Spinal cord (tissue), 10 donors: ENCODE results near the gene PIR. TPM values are rescaled to one million over a fixed set of nuclear protein-coding genes. Genes with fewer than 3 reads are reported as not detected.
A peak's percentile ranks its signal among the peaks of the same experiment; 100 is the strongest.

ENCODE experiments used
- DNase-seq, 6 donors: peaks; one replicate each; pipeline versions ENCODE4 v3.0.0 to v3.0.0-alpha.2; 2013 to 2015; ENCODE audit warnings: low spot score in 6 of 6, low read depth in 4 of 6
- H3K27ac ChIP-seq: one replicate; pipeline ENCODE4 v1.5.1; 2013; ENCODE audit warnings: low read depth, low read length, control low read depth
- H3K27me3 ChIP-seq: one replicate; pipeline ENCODE4 v1.6.1; 2013; ENCODE audit warnings: low read length; ENCODE audit not compliant: control insufficient read depth, insufficient read depth
- H3K36me3 ChIP-seq: one replicate; pipeline ENCODE4 v1.6.1; 2013; ENCODE audit warnings: low read length; ENCODE audit not compliant: control insufficient read depth, insufficient read depth
- H3K4me1 ChIP-seq: one replicate; pipeline ENCODE4 v1.6.1; 2013; ENCODE audit warnings: low read length; ENCODE audit not compliant: control insufficient read depth, insufficient read depth
- H3K4me3 ChIP-seq: one replicate; pipeline ENCODE4 v1.5.1; 2013; ENCODE audit warnings: low read depth, low read length, control low read depth
- H3K9me3 ChIP-seq: one replicate; pipeline ENCODE4 v1.6.1; 2013; ENCODE audit warnings: low read length; ENCODE audit not compliant: control insufficient read depth, insufficient read depth
- WGBS: methylation state at CpG from one replicate; pipeline ENCODE4 v1.1.5; 2013; ENCODE audit warnings: missing lambda C conversion rate; ENCODE audit not compliant: insufficient coverage; 5-methylcytosine and 5-hydroxymethylcytosine counted together
- polyA plus RNA-seq, 2 donors: library from polyadenylated mRNA; unstranded; fragments of 120-200 nt; gene quantifications; one replicate each; pipeline ENCODE4 v1.2.1, GENCODE V29; 2013; ENCODE audit not compliant: insufficient read length in 2 of 2
- total RNA-seq, 2 donors: library from RNA; depleted of rRNA in 1 of 2; stranded (reverse); fragments of 120-200 nt in 1 of 2; fragments of >200 nt in 1 of 2; gene quantifications; one replicate each; pipeline versions ENCODE4 v1.2.3 to v1.2.4, GENCODE V29; 2013 to 2014
- donor health status: healthy.

Gene PIR
- total and polyA plus RNA-seq, 4 donors: 5.3 to 9.9 (median 7.6) TPM

GRCh38 chrX:15469613-15470012 is 23.5 kb downstream of the PIR start:
- no peaks in the 10 kb centered on the region for H3K9me3 ChIP-seq
- H3K27me3 ChIP-seq: peaks cover 18% of the 10 kb centered on the region
- no peak for DNase-seq
- H3K4me3 ChIP-seq: no peak overlapping the region
- H3K27ac ChIP-seq: no peak overlapping the region
- H3K36me3 ChIP-seq: no peaks in the 10 kb centered on the region
- WGBS: no CpG with 5 or more reads among the region's 1 CpG
- H3K4me1 ChIP-seq: no peaks in the 10 kb centered on the region

GRCh38 chrX:15468036-15468435 is 25.1 kb downstream of the PIR start:
- H3K4me3 ChIP-seq: no peak overlapping the region
- WGBS: 10% methylated on average over 2 of the region's 4 CpGs
- H3K27ac ChIP-seq: no peak overlapping the region
- H3K27me3 ChIP-seq: peaks cover 19% of the 10 kb centered on the region
- no peaks in the 10 kb centered on the region for H3K36me3 ChIP-seq
- no peaks in the 10 kb centered on the region for H3K9me3 ChIP-seq
- peak in 4 of 6 donors; percentile 2 to 67 (median 30) for DNase-seq
- H3K4me1 ChIP-seq: no peaks in the 10 kb centered on the region

- Histone ChIP-seq H3K36me3 (no peaks in the 10 kb centered on the region), H3K27ac (no peak overlapping the region), H3K4me3 (no peak overlapping the region), H3K27me3 (peaks cover 19% of the 10 kb centered on the region), H3K9me3 (no peaks in the 10 kb centered on the region), H3K4me1 (no peaks in the 10 kb centered on the region)
- 66% methylated on average over 2 of the region's 9 CpGs for WGBS
- DNase-seq: no peak
Observed at GRCh38 chrX:15465896-15466651, 27.1 kb downstream of the PIR start.

GRCh38 chrX:15465347-15465746 is 27.8 kb downstream of the PIR start:
- Histone ChIP-seq H3K36me3 (no peaks in the 10 kb centered on the region), H3K9me3 (no peaks in the 10 kb centered on the region), H3K4me3 (no peak overlapping the region), H3K27ac (no peak overlapping the region), H3K4me1 (no peaks in the 10 kb centered on the region), H3K27me3 (peaks cover 19% of the 10 kb centered on the region)
- no peak for DNase-seq
- no CpG with 5 or more reads among the region's 4 CpGs for WGBS

- Histone ChIP-seq H3K27me3 (peaks cover 17% of the 10 kb centered on the region), H3K27ac (no peak overlapping the region)
Observed at GRCh38 chrX:15464704-15465103, 28.4 kb downstream of the PIR start.

GRCh38 chrX:15451913-15452312 is 41.2 kb downstream of the PIR start:
- Histone ChIP-seq H3K9me3 (no peaks in the 10 kb centered on the region), H3K27ac (no peak overlapping the region), H3K27me3 (peaks cover 31% of the 10 kb centered on the region), H3K36me3 (no peaks in the 10 kb centered on the region), H3K4me3 (no peak overlapping the region), H3K4me1 (no peaks in the 10 kb centered on the region)
- 40% methylated on average over 1 of the region's 1 CpG for WGBS
- no peak for DNase-seq

More at GRCh38 chrX:15464704-15465103, 28.4 kb downstream of the PIR start:
- Histone ChIP-seq H3K4me3 (no peak overlapping the region), H3K36me3 (no peaks in the 10 kb centered on the region), H3K9me3 (no peaks in the 10 kb centered on the region), H3K4me1 (no peaks in the 10 kb centered on the region)
- no peak for DNase-seq

- H3K4me1 ChIP-seq: no peaks in the 10 kb centered on the region
- 68% methylated on average over 3 of the region's 5 CpGs for WGBS
- no peak overlapping the region for H3K27ac ChIP-seq
- no peaks in the 10 kb centered on the region for H3K36me3 ChIP-seq
- DNase-seq: no peak
- H3K27me3 ChIP-seq: peaks cover 19% of the 10 kb centered on the region
- no peak overlapping the region for H3K4me3 ChIP-seq
- no peaks in the 10 kb centered on the region for H3K9me3 ChIP-seq
Observed at GRCh38 chrX:15448010-15448639, 45.0 kb downstream of the PIR start.

GRCh38 chrX:15441464-15441863 is 51.7 kb downstream of the PIR start:
- DNase-seq: peak in 1 of 6 donors; percentile 3
- no CpG with 5 or more reads among the region's 5 CpGs for WGBS

GRCh38 chrX:15438332-15438731 is 54.8 kb downstream of the PIR start:
- Histone ChIP-seq H3K9me3 (no peaks in the 10 kb centered on the region), H3K36me3 (no peaks in the 10 kb centered on the region), H3K27me3 (peaks cover 18% of the 10 kb centered on the region), H3K4me3 (no peak overlapping the region), H3K4me1 (no peaks in the 10 kb centered on the region), H3K27ac (no peak overlapping the region)
- no peak for DNase-seq
- 86% methylated on average over 3 of the region's 3 CpGs for WGBS

More at GRCh38 chrX:15441464-15441863, 51.7 kb downstream of the PIR start:
- H3K4me1 ChIP-seq: no peaks in the 10 kb centered on the region
- H3K27me3 ChIP-seq: peaks cover 22% of the 10 kb centered on the region
- no peaks in the 10 kb centered on the region for H3K36me3 ChIP-seq
- H3K4me3 ChIP-seq: no peak overlapping the region
- H3K9me3 ChIP-seq: no peaks in the 10 kb centered on the region
- H3K27ac ChIP-seq: no peak overlapping the region

GRCh38 chrX:15437724-15438123 is 55.4 kb downstream of the PIR start:
- no peaks in the 10 kb centered on the region for H3K9me3 ChIP-seq
- peaks cover 21% of the 10 kb centered on the region for H3K27me3 ChIP-seq
- H3K4me3 ChIP-seq: no peak overlapping the region
- WGBS: no CpG with 5 or more reads among the region's 1 CpG
- no peaks in the 10 kb centered on the region for H3K4me1 ChIP-seq
- no peak for DNase-seq
- H3K27ac ChIP-seq: no peak overlapping the region
- H3K36me3 ChIP-seq: no peaks in the 10 kb centered on the region
